Immature natural killer cell (primary cell): Measurements from ENCODE around the gene ECI1. TPM values are rescaled to one million over a fixed set of nuclear protein-coding genes. Genes with fewer than 3 reads are reported as not detected.
"Not testable (repeated sequence)": the region's sequence is repeated elsewhere in the genome, so short reads cannot be mapped to it uniquely, and the experiment has no call there.

ENCODE experiments used
- DNase-seq, 3 donors: peaks; one replicate each; pipeline ENCODE4 v3.0.0; 2022; ENCODE audit warnings: mixed read lengths in 1 of 3
- H3K27ac Mint-ChIP-seq, 6 donors: one replicate each; pipeline ENCODE4 v1.8.0; 2020; ENCODE audit warnings: mixed read lengths in 6 of 6, mild to moderate bottlenecking in 5 of 6, inconsistent platforms in 4 of 6, moderate library complexity in 3 of 6
- H3K27me3 Mint-ChIP-seq, 3 donors: one replicate each; pipeline ENCODE4 v1.8.0; 2020 to 2021; ENCODE audit warnings: low read depth in 3 of 3, mild to moderate bottlenecking in 3 of 3, mixed read lengths in 3 of 3, moderate library complexity in 3 of 3, inconsistent platforms in 1 of 3
- H3K36me3 Mint-ChIP-seq, 3 donors: one replicate each; pipeline ENCODE4 v1.8.0; 2020; ENCODE audit warnings: mixed read lengths in 3 of 3, inconsistent platforms in 2 of 3, mild to moderate bottlenecking in 2 of 3
- H3K4me1 Mint-ChIP-seq, 2 donors: one replicate each; pipeline ENCODE4 v1.8.0; 2020; ENCODE audit warnings: inconsistent platforms in 2 of 2, mild to moderate bottlenecking in 2 of 2, mixed read lengths in 2 of 2, moderate library complexity in 1 of 2
- H3K4me3 Mint-ChIP-seq, 5 donors: one replicate each; pipeline ENCODE4 v1.8.0; 2020; ENCODE audit warnings: mild to moderate bottlenecking in 5 of 5, mixed read lengths in 5 of 5, inconsistent platforms in 3 of 5, moderate library complexity in 3 of 5
- H3K9me3 Mint-ChIP-seq, 6 donors: one replicate each; pipeline ENCODE4 v1.8.0; 2020; ENCODE audit warnings: mild to moderate bottlenecking in 6 of 6, mixed read lengths in 6 of 6, inconsistent platforms in 4 of 6, moderate library complexity in 3 of 6
- polyA plus RNA-seq, 3 donors: library from polyadenylated mRNA; unstranded; fragments of 300-500 nt; fragmentation: Illumina TruSeq; gene quantifications; one replicate each; pipeline ENCODE4 v1.2.3, GENCODE V29; 2021

The ECI1 gene
- polyA plus RNA-seq, 3 donors from 2014 or later: 40.4 to 67.8 (median 42.2) TPM

DNA sequence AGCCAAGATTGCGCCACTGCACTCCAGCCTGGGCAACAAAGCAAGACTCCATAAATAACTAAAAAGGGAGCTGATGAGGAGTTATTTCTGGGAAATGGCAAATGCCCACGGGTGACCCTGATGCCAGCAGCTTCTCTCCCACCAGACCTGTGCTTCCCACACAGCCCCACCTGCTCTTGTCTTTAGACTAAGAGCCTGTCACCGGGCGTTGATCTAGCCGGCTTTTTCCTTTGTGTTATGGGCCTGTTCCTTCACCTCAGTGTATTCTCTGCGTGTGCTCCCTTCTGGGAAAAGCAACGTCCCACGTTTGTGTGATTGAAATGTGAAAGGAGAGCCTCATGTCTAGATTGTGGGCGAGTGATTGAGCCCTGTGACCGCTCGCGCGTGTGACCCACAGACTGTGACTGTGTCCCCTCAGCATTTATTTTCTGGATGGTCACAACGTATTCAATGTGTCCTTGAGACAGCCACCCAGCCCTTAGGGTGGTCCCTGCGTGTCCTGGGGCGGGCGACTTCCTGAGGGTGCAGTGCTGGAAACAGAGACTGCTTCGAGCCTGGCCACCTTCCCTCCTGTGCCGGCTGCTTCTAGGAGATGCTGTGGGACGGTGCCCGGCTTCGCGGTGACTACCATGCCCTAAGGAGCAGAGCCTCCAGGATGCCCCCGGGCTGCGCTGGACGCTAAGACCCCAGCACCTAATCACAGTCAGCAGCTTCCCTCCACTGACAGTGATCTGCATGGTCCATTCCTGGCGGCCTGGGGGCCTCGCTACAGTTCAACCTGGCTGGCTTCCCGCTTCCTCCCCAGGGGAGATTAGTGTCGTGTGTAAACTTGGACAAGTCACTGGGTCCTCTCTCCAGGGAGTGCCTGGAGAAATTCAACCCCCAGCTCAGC, 24.3 kb upstream of the ECI1 start:
- H3K4me1 Mint-ChIP-seq: no peaks in the 10 kb centered on the region
- H3K27me3 Mint-ChIP-seq: peaks cover 0 to 2% (median 0%) of the 10 kb centered on the region in 3 donors
- no peak for DNase-seq
- peaks cover 0 to 4% (median 3%) of the 10 kb centered on the region in 3 donors for H3K36me3 Mint-ChIP-seq
- no peak overlapping the region for H3K4me3 Mint-ChIP-seq
- H3K27ac Mint-ChIP-seq: no peak overlapping the region
- no peaks in the 10 kb centered on the region for H3K9me3 Mint-ChIP-seq

- Mint-ChIP-seq H3K36me3 (no peaks in the 10 kb centered on the region), H3K9me3 (no peaks in the 10 kb centered on the region), H3K4me1 (peaks cover 9 to 10% of the 10 kb centered on the region in 2 donors), H3K4me3 (no peak overlapping the region), H3K27ac (no peak overlapping the region), H3K27me3 (peaks cover 0 to 7% (median 0%) of the 10 kb centered on the region in 3 donors)
- DNase-seq: no peak
Observed at GRCh38 chr16:2273931-2274330, 22.5 kb upstream of the ECI1 start.

DNA sequence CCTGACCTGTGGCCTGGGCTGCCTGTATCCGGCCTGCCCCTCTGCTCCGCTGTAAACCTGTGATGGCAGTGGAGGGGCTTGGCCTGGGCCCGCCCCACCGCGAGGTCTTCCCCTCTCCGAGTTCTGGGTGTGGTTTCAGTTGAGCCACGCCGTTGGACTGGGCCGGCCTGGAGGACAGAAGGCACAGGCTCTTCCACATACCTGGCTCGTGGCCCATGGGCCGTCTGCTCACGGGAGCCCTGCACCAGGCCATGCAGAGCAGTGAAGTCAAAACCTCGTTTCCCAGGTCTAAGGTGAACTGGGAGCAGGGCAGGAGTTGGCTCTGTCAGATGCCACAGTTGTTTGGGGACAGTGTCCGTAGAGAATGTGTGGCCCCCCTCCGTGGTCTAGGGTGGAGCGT, 22.1 kb upstream of the ECI1 start:
- Mint-ChIP-seq H3K4me1 (peaks cover 10 to 12% of the 10 kb centered on the region in 2 donors), H3K36me3 (no peaks in the 10 kb centered on the region), H3K4me3 (no peak overlapping the region), H3K27ac (no peak overlapping the region), H3K9me3 (no peaks in the 10 kb centered on the region), H3K27me3 (peaks cover 0 to 11% (median 0%) of the 10 kb centered on the region in 3 donors)
- DNase-seq: no peak

DNA sequence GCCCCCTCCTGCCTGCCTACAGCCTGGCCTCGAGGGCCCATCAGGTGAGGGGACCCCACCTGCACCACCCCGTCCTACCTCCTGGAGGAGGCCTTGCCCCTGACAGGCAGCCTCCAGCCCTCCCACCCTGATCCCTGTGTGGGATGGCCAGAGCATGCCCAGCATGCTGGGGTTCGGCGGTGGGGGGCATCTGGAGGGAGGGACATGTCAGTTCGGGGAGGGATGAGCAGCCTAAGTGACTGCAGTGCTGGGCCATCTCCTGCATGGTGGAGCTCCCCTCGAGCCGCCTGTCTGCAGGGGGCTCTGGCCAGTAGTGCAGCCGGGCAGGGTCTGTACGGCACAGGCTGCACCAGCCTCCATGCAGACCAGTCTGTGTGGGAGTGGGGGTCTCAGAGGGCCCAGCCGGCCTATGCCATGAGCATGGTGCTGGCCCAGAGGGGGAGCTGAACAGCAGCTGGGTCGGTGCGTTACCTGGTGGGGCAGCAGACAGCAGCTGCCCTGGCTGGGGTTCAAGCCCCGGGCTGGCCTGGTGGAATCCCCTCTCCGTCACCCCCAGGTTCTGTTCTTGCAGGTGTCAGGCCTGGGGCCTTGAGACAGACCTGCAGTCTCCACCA, 20.6 kb upstream of the ECI1 start:
- DNase-seq: no peak
- Mint-ChIP-seq H3K27me3 (peaks cover 5 to 18% (median 5%) of the 10 kb centered on the region in 3 donors), H3K27ac (no peak overlapping the region), H3K4me1 (peaks cover 13 to 20% of the 10 kb centered on the region in 2 donors), H3K9me3 (no peaks in the 10 kb centered on the region), H3K36me3 (no peaks in the 10 kb centered on the region), H3K4me3 (no peak overlapping the region)

DNA sequence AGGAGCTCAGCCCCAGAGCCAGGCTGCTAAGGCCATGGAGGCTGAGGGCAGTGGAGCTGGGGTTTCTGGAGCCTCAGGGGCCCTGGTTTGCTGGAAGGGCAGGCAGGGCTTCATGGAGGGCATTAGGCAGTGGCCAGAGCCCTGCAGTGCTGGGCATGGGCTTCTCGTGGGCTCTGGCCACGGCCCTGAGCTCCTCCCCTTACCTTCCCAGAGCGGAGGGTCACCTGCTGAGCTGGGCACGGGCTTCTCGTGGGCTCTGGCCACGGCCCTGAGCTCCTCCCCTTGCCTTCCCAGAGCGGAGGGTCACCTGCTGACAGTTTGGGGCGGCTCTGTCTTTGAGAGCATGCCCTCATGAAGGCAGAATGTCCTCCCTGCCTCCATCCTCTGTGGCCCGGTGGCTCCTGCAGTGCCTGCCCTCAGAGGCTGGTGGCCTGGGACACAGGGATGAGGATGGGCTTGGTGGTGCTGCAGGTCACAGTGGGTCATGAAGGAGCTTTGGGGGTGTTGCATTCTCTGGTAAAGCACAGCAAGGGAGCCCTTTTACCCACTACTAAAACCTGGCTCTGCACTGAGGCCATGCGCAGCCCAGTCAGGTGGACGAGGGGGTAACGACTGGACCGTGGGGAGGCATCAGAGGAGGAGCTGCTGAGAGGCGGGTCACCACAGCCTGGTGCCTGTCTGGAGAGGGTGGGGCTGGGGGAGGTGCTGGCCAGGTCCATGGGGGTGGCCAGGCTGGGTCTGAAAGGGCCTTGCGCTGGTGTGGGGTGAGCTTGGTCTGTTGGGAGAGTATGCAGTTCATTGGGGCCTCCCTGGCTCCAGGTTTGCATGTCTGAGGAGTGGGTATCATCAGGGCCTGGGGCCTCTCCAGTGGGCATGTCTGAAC, 19.4 kb upstream of the ECI1 start:
- peaks cover 5 to 18% (median 5%) of the 10 kb centered on the region in 3 donors for H3K27me3 Mint-ChIP-seq
- no peak for DNase-seq
- H3K36me3 Mint-ChIP-seq: no peaks in the 10 kb centered on the region
- no peaks in the 10 kb centered on the region for H3K9me3 Mint-ChIP-seq
- H3K4me1 Mint-ChIP-seq: peaks cover 24 to 31% of the 10 kb centered on the region in 2 donors
- no peak overlapping the region for H3K27ac Mint-ChIP-seq
- peak overlapping the region in 2 of 5 donors; percentile 2 to 33 for H3K4me3 Mint-ChIP-seq

- Mint-ChIP-seq H3K4me3 (peak overlapping the region in 4 of 5 donors; percentile 94 to 98 (median 96)), H3K36me3 (no peaks in the 10 kb centered on the region), H3K9me3 (no peaks in the 10 kb centered on the region), H3K4me1 (peaks cover 32 to 36% of the 10 kb centered on the region in 2 donors), H3K27ac (peak overlapping the region in 3 of 6 donors; percentile 20 to 97 (median 82)), H3K27me3 (peaks cover 5 to 18% (median 5%) of the 10 kb centered on the region in 3 donors)
- DNase-seq: no peak
Observed at GRCh38 chr16:2270070-2270462, 18.7 kb upstream of the ECI1 start.

- Mint-ChIP-seq H3K36me3 (peaks cover 0 to 3% (median 0%) of the 10 kb centered on the region in 3 donors), H3K4me1 (peaks cover 42 to 45% of the 10 kb centered on the region in 2 donors), H3K4me3 (peak within 1 kb of the TSS; percentile 94 to 98 (median 96)), H3K27me3 (peaks cover 5 to 20% (median 5%) of the 10 kb centered on the region in 3 donors), H3K27ac (peak within 1 kb of the TSS; percentile 95 to 98 (median 98)), H3K9me3 (no peaks in the 10 kb centered on the region)
- peak; percentile 97 to 98 (median 98) for DNase-seq
Observed at GRCh38 chr16:2267913-2268666, 16.7 kb upstream of the ECI1 start, which contains the start of gene RNPS1. Gene RNPS1, minus strand, starts transcription at chr16:2268126. Its CDS starts 3,483 bp downstream, at chr16:2264643.

DNA sequence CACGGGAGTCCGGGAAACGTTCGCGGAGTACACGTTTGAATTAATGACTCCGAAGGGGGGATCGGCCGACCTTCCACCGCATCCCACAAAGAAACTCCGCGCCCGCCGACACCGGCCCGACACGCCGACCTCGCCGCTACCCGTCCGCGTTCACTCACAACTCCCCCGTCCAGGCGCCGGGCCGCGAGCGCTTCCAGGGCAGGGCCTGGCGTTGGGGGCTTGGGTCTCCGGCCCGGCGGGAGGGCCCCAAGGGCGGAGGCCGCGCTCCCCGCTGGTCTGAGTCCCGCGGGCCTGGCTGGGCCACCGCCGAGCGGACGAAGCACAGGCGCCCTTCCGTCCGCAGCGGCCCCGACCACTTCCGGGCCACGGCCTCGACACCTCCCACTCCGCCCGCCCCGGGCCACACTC, 16.1 kb upstream of the ECI1 start:
- Mint-ChIP-seq H3K4me1 (peaks cover 42 to 45% of the 10 kb centered on the region in 2 donors), H3K27me3 (peaks cover 5 to 20% (median 5%) of the 10 kb centered on the region in 3 donors), H3K4me3 (peak overlapping the region; percentile 94 to 98 (median 96)), H3K27ac (peak overlapping the region; percentile 95 to 98 (median 98))
- not testable (repeated sequence) for H3K36me3 Mint-ChIP-seq, H3K9me3 Mint-ChIP-seq, DNase-seq

DNA sequence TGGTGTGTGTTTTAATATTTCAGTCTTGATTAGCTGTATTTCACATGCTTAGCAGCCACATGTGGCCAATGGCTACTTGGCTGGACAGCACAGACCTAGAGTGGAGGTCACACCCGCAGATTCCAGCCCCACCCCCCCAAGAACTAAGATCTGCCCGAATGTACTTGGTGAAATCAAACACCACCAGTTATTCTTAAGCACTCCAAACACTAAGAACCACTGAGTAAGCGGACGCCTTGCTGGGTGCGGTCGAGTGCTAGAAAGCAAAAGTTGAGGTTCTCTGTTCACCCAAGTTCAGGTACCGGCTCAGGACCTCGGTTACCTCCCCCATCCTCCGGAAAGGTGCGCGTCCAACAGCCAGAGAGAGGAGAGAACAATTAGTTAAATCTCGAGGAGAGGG, 15.5 kb upstream of the ECI1 start:
- not testable (repeated sequence) for H3K9me3 Mint-ChIP-seq
- peak in 1 of 3 donors; percentile 17 for DNase-seq

DNA sequence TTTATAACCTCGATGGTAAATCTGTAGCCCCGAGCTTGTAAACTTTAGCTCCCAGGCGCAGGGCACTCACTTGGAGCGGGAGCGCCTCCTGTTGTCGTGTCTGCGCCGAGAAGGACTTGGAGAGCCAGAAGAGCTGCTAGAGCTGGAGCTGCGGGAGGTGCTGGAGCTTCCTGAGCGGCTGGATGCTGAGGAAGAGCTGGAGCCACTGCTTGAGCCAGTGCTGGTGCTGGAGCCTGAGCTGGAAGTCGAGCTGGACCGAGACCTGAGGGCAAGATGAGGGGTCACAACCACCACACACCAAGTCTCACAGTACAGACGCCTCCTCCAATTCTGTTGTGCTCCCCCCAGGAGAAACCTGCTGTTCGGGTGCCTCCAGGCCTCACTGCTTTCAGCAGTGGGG, 11.6 kb upstream of the ECI1 start:
- Mint-ChIP-seq H3K4me1 (peaks cover 28 to 35% of the 10 kb centered on the region in 2 donors), H3K27ac (peak overlapping the region in 1 of 6 donors; percentile 29), H3K36me3 (peaks cover 0 to 22% (median 11%) of the 10 kb centered on the region in 3 donors)
- not testable (repeated sequence) for H3K4me3 Mint-ChIP-seq, DNase-seq, H3K27me3 Mint-ChIP-seq, H3K9me3 Mint-ChIP-seq

More for the DNA sequence above, 15.5 kb upstream of the ECI1 start:
- Mint-ChIP-seq H3K27me3 (peaks cover 5 to 20% (median 8%) of the 10 kb centered on the region in 3 donors), H3K36me3 (peaks cover 0 to 10% (median 3%) of the 10 kb centered on the region in 3 donors), H3K27ac (peak overlapping the region; percentile 87 to 98 (median 94)), H3K4me1 (peaks cover 42 to 45% of the 10 kb centered on the region in 2 donors), H3K4me3 (peak overlapping the region; percentile 94 to 98 (median 96))

GRCh38 chr16:2260250-2260649, 8.9 kb upstream of the ECI1 start:
- Mint-ChIP-seq H3K4me1 (peaks cover 8 to 14% of the 10 kb centered on the region in 2 donors), H3K27ac (no peak overlapping the region)

GRCh38 chr16:2258530-2258929, 7.1 kb upstream of the ECI1 start:
- peak overlapping the region in 2 of 6 donors; percentile 27 to 45 for H3K27ac Mint-ChIP-seq
- not testable (repeated sequence) for H3K4me3 Mint-ChIP-seq, DNase-seq, H3K9me3 Mint-ChIP-seq, H3K27me3 Mint-ChIP-seq, H3K4me1 Mint-ChIP-seq
- H3K36me3 Mint-ChIP-seq: peaks cover 6 to 42% (median 19%) of the 10 kb centered on the region in 3 donors

More at GRCh38 chr16:2260250-2260649, 8.9 kb upstream of the ECI1 start:
- no peak for DNase-seq
- H3K36me3 Mint-ChIP-seq: peaks cover 6 to 40% (median 21%) of the 10 kb centered on the region in 3 donors
- H3K9me3 Mint-ChIP-seq: no peaks in the 10 kb centered on the region
- H3K27me3 Mint-ChIP-seq: peaks cover 0 to 7% (median 3%) of the 10 kb centered on the region in 3 donors
- no peak overlapping the region for H3K4me3 Mint-ChIP-seq
